Measurements from ENCODE around the gene DAB1.

GRCh38 chr1:57327336-57327735 lies 96.5 kb downstream of the DAB1 start:
- TF ChIP-seq POLR2AphosphoS5 (IDR thresholded peaks at IDR 0.05) (no peak), CTCF (IDR thresholded peaks at IDR 0.05) (no peak), POLR2A (IDR thresholded peaks at IDR 0.05) (no peak), EP300 (IDR thresholded peaks at IDR 0.05) (no peak)

Data from sigmoid colon (tissue), 4 donors.